Hepatic stellate cell (primary cell): ENCODE data around the gene NQO2.
"Not testable (repeated sequence)": the region's sequence is repeated elsewhere in the genome, so short reads cannot be mapped to it uniquely, and the experiment has no call there.

Source experiments
- DNase-seq: peaks from one replicate; pipeline ENCODE4 v3.0.0; 2011; ENCODE audit warnings: low spot score

Gene NQO2

GRCh38 chr6:2989332-2990247 is 10.1 kb upstream of the NQO2 start:
- peak; percentile 68 for DNase-seq

- no peak for DNase-seq
Observed at GRCh38 chr6:2990248-2990931, 9.3 kb upstream of the NQO2 start.

GRCh38 chr6:2990932-2991506 is 8.7 kb upstream of the NQO2 start:
- DNase-seq: no peak

- DNase-seq: no peak
Observed at GRCh38 chr6:2992330-2992979, 7.2 kb upstream of the NQO2 start.

- no peak for DNase-seq
Observed at GRCh38 chr6:2993755-2994317, 5.9 kb upstream of the NQO2 start.

- not testable (repeated sequence) for DNase-seq
Observed at GRCh38 chr6:2998249-2998997, 1.3 kb upstream of the NQO2 start.

- peak; percentile 83 for DNase-seq
Observed at GRCh38 chr6:2998998-2999617, 586 bp upstream of the NQO2 start.

- DNase-seq: no peak
Observed at GRCh38 chr6:3001146-3001772, 1.6 kb downstream of the NQO2 start.

- DNase-seq: peak; percentile 85
Observed at GRCh38 chr6:3001773-3002293, 2.1 kb downstream of the NQO2 start.

GRCh38 chr6:3003226-3003625 is 3.5 kb downstream of the NQO2 start:
- not testable (repeated sequence) for DNase-seq

- DNase-seq: no peak
Observed at GRCh38 chr6:3005077-3005476, 5.4 kb downstream of the NQO2 start.

GRCh38 chr6:3005874-3006273 is 6.2 kb downstream of the NQO2 start:
- DNase-seq: no peak

- no peak for DNase-seq
Observed at GRCh38 chr6:3006476-3006875, 6.8 kb downstream of the NQO2 start.

GRCh38 chr6:3007571-3007970 is 7.9 kb downstream of the NQO2 start:
- DNase-seq: no peak

- not testable (repeated sequence) for DNase-seq
Observed at GRCh38 chr6:3008712-3009265, 9.1 kb downstream of the NQO2 start.

GRCh38 chr6:3009930-3010329 is 10.2 kb downstream of the NQO2 start:
- no peak for DNase-seq

- no peak for DNase-seq
Observed at GRCh38 chr6:3011158-3011557, 11.5 kb downstream of the NQO2 start.

GRCh38 chr6:3011592-3011991 is 11.9 kb downstream of the NQO2 start:
- DNase-seq: no peak

- no peak for DNase-seq
Observed at GRCh38 chr6:3013486-3013885, 13.8 kb downstream of the NQO2 start.
